ENCODE measurements around the gene CNTN4. TPM values are rescaled to one million over a fixed set of nuclear protein-coding genes. Genes with fewer than 3 reads are reported as not detected.

Gene CNTN4
- total and polyA plus RNA-seq, 2 experiments from 2014 or later = 0.91 to 4.0 TPM

DNA sequence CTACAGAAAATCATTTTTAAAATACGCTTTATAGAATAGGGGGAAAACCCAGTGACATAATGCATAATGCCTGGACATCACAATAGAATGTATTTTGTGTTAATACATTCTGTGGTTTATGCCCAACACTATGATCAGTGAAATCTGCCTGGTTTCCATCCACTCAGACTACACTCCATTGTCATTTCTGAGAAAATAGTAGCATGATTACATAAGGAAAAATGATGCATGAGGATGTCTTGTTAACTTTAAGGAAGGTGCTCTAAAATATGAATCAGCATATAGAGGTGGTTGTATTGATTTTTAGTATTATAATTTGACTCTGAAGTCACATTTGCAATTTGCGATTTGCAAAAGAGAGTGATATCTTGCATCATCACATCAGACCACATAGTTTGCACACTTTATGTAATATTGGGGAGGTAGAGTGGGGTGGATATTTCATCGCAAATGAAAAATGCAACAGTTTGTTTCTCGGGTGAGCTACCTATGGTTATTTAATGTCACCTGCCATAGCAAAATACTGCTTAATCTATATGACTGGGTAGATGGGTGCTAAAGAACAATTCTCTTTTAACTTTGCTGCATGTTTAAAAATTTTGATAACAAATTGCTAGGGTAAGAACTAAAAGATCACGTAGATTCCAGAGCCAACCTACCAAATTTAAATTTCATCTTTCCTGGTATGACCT, 607.6 kb downstream of the CNTN4 start:
- Histone ChIP-seq H3K4me3 (no peak overlapping the region), H3K4me1 (ENCODE audit: insufficient read depth) (no peaks in the 10 kb centered on the region), H2AFZ (no peak overlapping the region), H3F3A (replicated peaks; ENCODE audit: low read depth) (no peaks in the 10 kb centered on the region), H3K9me2 (ENCODE audit: insufficient read depth) (no peaks in the 10 kb centered on the region), H3K27me3 (ENCODE audit: insufficient read depth) (no peaks in the 10 kb centered on the region), H3K4me2 (no peak overlapping the region), H3K36me3 (ENCODE audit: insufficient read depth) (no peaks in the 10 kb centered on the region), H4K20me1 (replicated peaks; ENCODE audit: insufficient read depth) (no peaks in the 10 kb centered on the region), H3K79me2 (replicated peaks; ENCODE audit: insufficient read depth) (no peaks in the 10 kb centered on the region), H3K27ac (ENCODE audit: low read depth) (no peak overlapping the region)
- peaks cover 11% of the 10 kb centered on the region for H3K36me3 Mint-ChIP-seq (ENCODE audit: low read depth)
- ATAC-seq (no peak), DNase-seq (ENCODE audit: low spot score) (no peak)
- H3K27ac Mint-ChIP-seq = no peak overlapping the region
- TF ChIP-seq JUNB (IDR thresholded peaks at IDR 0.05; ENCODE audit: unreplicated experiment) = no peak
- no peak for TF ChIP-seq ZNF114 (CRISPR knock-in tag; IDR thresholded peaks at IDR 0.05)
- TF ChIP-seq POLR2AphosphoS5 (IDR thresholded peaks at IDR 0.05; ENCODE audit: low read depth) = no peak
- no peak for TF ChIP-seq ETS1 (IDR thresholded peaks at IDR 0.05)
- TF ChIP-seq EZH2 (IDR thresholded peaks at IDR 0.05; ENCODE audit: low read depth, unreplicated experiment) = no peak
- TF ChIP-seq, protein P1, sequence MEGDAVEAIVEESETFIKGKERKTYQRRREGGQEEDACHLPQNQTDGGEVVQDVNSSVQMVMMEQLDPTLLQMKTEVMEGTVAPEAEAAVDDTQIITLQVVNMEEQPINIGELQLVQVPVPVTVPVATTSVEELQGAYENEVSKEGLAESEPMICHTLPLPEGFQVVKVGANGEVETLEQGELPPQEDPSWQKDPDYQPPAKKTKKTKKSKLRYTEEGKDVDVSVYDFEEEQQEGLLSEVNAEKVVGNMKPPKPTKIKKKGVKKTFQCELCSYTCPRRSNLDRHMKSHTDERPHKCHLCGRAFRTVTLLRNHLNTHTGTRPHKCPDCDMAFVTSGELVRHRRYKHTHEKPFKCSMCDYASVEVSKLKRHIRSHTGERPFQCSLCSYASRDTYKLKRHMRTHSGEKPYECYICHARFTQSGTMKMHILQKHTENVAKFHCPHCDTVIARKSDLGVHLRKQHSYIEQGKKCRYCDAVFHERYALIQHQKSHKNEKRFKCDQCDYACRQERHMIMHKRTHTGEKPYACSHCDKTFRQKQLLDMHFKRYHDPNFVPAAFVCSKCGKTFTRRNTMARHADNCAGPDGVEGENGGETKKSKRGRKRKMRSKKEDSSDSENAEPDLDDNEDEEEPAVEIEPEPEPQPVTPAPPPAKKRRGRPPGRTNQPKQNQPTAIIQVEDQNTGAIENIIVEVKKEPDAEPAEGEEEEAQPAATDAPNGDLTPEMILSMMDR (conservative IDR thresholded peaks at IDR 0.05; ENCODE audit: low read depth in 2 of 2) = no peak
- no peak for TF ChIP-seq ZNF331 (CRISPR knock-in tag; IDR thresholded peaks at IDR 0.05; ENCODE audit: low read depth)
- no peak for TF ChIP-seq STAT1 (IDR thresholded peaks at IDR 0.05; ENCODE audit: unreplicated experiment)
- TF ChIP-seq NANOG (IDR thresholded peaks at IDR 0.05; ENCODE audit: borderline replicate concordance) = no peak
- TF ChIP-seq, protein P2, sequence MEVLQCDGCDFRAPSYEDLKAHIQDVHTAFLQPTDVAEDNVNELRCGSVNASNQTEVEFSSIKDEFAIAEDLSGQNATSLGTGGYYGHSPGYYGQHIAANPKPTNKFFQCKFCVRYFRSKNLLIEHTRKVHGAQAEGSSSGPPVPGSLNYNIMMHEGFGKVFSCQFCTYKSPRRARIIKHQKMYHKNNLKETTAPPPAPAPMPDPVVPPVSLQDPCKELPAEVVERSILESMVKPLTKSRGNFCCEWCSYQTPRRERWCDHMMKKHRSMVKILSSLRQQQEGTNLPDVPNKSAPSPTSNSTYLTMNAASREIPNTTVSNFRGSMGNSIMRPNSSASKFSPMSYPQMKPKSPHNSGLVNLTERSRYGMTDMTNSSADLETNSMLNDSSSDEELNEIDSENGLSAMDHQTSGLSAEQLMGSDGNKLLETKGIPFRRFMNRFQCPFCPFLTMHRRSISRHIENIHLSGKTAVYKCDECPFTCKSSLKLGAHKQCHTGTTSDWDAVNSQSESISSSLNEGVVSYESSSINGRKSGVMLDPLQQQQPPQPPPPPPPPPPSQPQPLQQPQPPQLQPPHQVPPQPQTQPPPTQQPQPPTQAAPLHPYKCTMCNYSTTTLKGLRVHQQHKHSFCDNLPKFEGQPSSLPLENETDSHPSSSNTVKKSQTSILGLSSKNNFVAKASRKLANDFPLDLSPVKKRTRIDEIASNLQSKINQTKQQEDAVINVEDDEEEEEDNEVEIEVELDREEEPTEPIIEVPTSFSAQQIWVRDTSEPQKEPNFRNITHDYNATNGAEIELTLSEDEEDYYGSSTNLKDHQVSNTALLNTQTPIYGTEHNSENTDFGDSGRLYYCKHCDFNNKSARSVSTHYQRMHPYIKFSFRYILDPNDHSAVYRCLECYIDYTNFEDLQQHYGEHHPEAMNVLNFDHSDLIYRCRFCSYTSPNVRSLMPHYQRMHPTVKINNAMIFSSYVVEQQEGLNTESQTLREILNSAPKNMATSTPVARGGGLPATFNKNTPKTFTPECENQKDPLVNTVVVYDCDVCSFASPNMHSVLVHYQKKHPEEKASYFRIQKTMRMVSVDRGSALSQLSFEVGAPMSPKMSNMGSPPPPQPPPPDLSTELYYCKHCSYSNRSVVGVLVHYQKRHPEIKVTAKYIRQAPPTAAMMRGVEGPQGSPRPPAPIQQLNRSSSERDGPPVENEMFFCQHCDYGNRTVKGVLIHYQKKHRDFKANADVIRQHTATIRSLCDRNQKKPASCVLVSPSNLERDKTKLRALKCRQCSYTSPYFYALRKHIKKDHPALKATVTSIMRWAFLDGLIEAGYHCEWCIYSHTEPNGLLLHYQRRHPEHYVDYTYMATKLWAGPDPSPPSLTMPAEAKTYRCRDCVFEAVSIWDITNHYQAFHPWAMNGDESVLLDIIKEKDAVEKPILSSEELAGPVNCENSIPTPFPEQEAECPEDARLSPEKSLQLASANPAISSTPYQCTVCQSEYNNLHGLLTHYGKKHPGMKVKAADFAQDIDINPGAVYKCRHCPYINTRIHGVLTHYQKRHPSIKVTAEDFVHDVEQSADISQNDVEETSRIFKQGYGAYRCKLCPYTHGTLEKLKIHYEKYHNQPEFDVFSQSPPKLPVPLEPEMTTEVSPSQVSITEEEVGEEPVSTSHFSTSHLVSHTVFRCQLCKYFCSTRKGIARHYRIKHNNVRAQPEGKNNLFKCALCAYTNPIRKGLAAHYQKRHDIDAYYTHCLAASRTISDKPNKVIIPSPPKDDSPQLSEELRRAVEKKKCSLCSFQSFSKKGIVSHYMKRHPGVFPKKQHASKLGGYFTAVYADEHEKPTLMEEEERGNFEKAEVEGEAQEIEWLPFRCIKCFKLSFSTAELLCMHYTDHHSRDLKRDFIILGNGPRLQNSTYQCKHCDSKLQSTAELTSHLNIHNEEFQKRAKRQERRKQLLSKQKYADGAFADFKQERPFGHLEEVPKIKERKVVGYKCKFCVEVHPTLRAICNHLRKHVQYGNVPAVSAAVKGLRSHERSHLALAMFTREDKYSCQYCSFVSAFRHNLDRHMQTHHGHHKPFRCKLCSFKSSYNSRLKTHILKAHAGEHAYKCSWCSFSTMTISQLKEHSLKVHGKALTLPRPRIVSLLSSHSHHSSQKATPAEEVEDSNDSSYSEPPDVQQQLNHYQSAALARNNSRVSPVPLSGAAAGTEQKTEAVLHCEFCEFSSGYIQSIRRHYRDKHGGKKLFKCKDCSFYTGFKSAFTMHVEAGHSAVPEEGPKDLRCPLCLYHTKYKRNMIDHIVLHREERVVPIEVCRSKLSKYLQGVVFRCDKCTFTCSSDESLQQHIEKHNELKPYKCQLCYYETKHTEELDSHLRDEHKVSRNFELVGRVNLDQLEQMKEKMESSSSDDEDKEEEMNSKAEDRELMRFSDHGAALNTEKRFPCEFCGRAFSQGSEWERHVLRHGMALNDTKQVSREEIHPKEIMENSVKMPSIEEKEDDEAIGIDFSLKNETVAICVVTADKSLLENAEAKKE (CRISPR knock-in tag; IDR thresholded peaks at IDR 0.05) = no peak
- TF ChIP-seq CREB1 (CRISPR knock-in tag; IDR thresholded peaks at IDR 0.05; ENCODE audit: low read depth) = no peak
- no peak for TF ChIP-seq EZH2phosphoT487 (IDR thresholded peaks at IDR 0.05; ENCODE audit: unreplicated experiment)
- TF ChIP-seq, protein P3, sequence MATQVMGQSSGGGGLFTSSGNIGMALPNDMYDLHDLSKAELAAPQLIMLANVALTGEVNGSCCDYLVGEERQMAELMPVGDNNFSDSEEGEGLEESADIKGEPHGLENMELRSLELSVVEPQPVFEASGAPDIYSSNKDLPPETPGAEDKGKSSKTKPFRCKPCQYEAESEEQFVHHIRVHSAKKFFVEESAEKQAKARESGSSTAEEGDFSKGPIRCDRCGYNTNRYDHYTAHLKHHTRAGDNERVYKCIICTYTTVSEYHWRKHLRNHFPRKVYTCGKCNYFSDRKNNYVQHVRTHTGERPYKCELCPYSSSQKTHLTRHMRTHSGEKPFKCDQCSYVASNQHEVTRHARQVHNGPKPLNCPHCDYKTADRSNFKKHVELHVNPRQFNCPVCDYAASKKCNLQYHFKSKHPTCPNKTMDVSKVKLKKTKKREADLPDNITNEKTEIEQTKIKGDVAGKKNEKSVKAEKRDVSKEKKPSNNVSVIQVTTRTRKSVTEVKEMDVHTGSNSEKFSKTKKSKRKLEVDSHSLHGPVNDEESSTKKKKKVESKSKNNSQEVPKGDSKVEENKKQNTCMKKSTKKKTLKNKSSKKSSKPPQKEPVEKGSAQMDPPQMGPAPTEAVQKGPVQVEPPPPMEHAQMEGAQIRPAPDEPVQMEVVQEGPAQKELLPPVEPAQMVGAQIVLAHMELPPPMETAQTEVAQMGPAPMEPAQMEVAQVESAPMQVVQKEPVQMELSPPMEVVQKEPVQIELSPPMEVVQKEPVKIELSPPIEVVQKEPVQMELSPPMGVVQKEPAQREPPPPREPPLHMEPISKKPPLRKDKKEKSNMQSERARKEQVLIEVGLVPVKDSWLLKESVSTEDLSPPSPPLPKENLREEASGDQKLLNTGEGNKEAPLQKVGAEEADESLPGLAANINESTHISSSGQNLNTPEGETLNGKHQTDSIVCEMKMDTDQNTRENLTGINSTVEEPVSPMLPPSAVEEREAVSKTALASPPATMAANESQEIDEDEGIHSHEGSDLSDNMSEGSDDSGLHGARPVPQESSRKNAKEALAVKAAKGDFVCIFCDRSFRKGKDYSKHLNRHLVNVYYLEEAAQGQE (IDR thresholded peaks at IDR 0.05; ENCODE audit: unreplicated experiment) = no peak
- H3K4me1 Mint-ChIP-seq = no peaks in the 10 kb centered on the region
- no peak overlapping the region for H3K4me3 Mint-ChIP-seq
- no peaks in the 10 kb centered on the region for H3K27me3 Mint-ChIP-seq (ENCODE audit: insufficient read depth, low read depth, poor library complexity)
- H3K9me3 Mint-ChIP-seq = peaks cover 87% of the 10 kb centered on the region

Measured in GM23338 (cell line).